GM10266 (cell line): Measurements from ENCODE around the gene COL16A1.

Source experiments
- DNase-seq: peaks from one replicate; pipeline ENCODE4 v3.0.0; 2012; ENCODE audit errors: extremely low spot score
- CTCF ChIP-seq: IDR thresholded peaks from 2 replicates; pipeline ENCODE4 v1.5.1; 2012; ENCODE audit warnings: mild to moderate bottlenecking, low read depth; ENCODE audit not compliant: control insufficient read depth, insufficient read depth; ENCODE audit errors: missing control alignments

Gene COL16A1

GRCh38 chr1:31653717-31654473 is 49.9 kb downstream of the COL16A1 start:
- TF ChIP-seq CTCF, result no peak
- DNase-seq, result no peak

GRCh38 chr1:31652891-31653499 is 50.8 kb downstream of the COL16A1 start:
- TF ChIP-seq CTCF, result no peak
- no peak for DNase-seq

GRCh38 chr1:31651766-31652165 is 52.1 kb downstream of the COL16A1 start:
- DNase-seq, result no peak
- no peak for TF ChIP-seq CTCF

- no peak for DNase-seq
- TF ChIP-seq CTCF, result no peak
These were observed 52.8 kb downstream of the COL16A1 start for GRCh38 chr1:31651089-31651420.

- DNase-seq, result no peak
- TF ChIP-seq CTCF, result no peak
These were observed 53.4 kb downstream of the COL16A1 start for GRCh38 chr1:31650161-31651088.

GRCh38 chr1:31648641-31649357 is 55.0 kb downstream of the COL16A1 start:
- TF ChIP-seq CTCF, result no peak
- no peak for DNase-seq
